ENCODE data around the gene TUBGCP3. TPM values are rescaled to one million over a fixed set of nuclear protein-coding genes. Genes with fewer than 3 reads are reported as not detected.

Gene TUBGCP3
- total and polyA plus RNA-seq, 10 donors: 9.1 to 69.8 (median 48.7) TPM

- H3K4me3 ChIP-seq: no peak overlapping the region
- no peaks in the 10 kb centered on the region for H3K9me3 ChIP-seq
- TF ChIP-seq POLR2AphosphoS5 (IDR thresholded peaks at IDR 0.05): no peak
- no peak for TF ChIP-seq CTCF (IDR thresholded peaks at IDR 0.05 in 8 of 11, conservative IDR thresholded peaks at IDR 0.05 in 3 of 11)
- no peak for TF ChIP-seq POLR2A (IDR thresholded peaks at IDR 0.05)
- H3K4me1 ChIP-seq: no peaks in the 10 kb centered on the region
- DNase-seq: peak; percentile 68
- H3K27ac ChIP-seq: no peak overlapping the region
- intact Hi-C loops (cut with DNase I; ENCODE audit: low total_unique reads): no loop called here
- WGBS, 5 donors: 86 to 94% (median 91%) methylated on average over 3 to 11 of the region's 11 CpGs
- peaks cover 0 to 28% (median 0%) of the 10 kb centered on the region in 7 donors for H3K27me3 ChIP-seq (replicated peaks in 1 of 7)
- no peaks in the 10 kb centered on the region for H3K36me3 ChIP-seq
Observed at GRCh38 chr13:112627161-112627560, 39.2 kb upstream of the TUBGCP3 start.

- TF ChIP-seq POLR2A (IDR thresholded peaks at IDR 0.05): no peak
- no peak for TF ChIP-seq POLR2AphosphoS5 (IDR thresholded peaks at IDR 0.05)
- TF ChIP-seq CTCF (IDR thresholded peaks at IDR 0.05 in 8 of 11, conservative IDR thresholded peaks at IDR 0.05 in 3 of 11): no peak
- WGBS, 5 donors: 86 to 92% (median 90%) methylated on average over 8 to 10 of the region's 10 CpGs
Observed at GRCh38 chr13:112626761-112627160, 38.8 kb upstream of the TUBGCP3 start.

GRCh38 chr13:112626124-112626523, 38.2 kb upstream of the TUBGCP3 start:
- Histone ChIP-seq H3K4me3 (no peak overlapping the region), H3K9me3 (no peaks in the 10 kb centered on the region), H3K4me1 (no peaks in the 10 kb centered on the region), H3K36me3 (no peaks in the 10 kb centered on the region), H3K27me3 (replicated peaks in 1 of 7) (peaks cover 0 to 31% (median 0%) of the 10 kb centered on the region in 7 donors), H3K27ac (no peak overlapping the region)
- no peak for TF ChIP-seq CTCF (IDR thresholded peaks at IDR 0.05 in 8 of 11, conservative IDR thresholded peaks at IDR 0.05 in 3 of 11)
- TF ChIP-seq POLR2AphosphoS5 (IDR thresholded peaks at IDR 0.05): no peak
- TF ChIP-seq POLR2A (IDR thresholded peaks at IDR 0.05): no peak
- DNase-seq: peak; percentile 50
- 47 to 58% (median 48%) methylated on average over 4 to 8 of the region's 8 CpGs for WGBS, 5 donors
- intact Hi-C loops (cut with DNase I; ENCODE audit: low total_unique reads): no loop called here

More at GRCh38 chr13:112626761-112627160, 38.8 kb upstream of the TUBGCP3 start:
- DNase-seq: peak; percentile 46
- peaks cover 0 to 31% (median 0%) of the 10 kb centered on the region in 7 donors for H3K27me3 ChIP-seq (replicated peaks in 1 of 7)
- H3K27ac ChIP-seq: no peak overlapping the region
- intact Hi-C loops (cut with DNase I; ENCODE audit: low total_unique reads): no loop called here
- no peak overlapping the region for H3K4me3 ChIP-seq
- H3K9me3 ChIP-seq: no peaks in the 10 kb centered on the region
- no peaks in the 10 kb centered on the region for H3K36me3 ChIP-seq
- no peaks in the 10 kb centered on the region for H3K4me1 ChIP-seq

- H3K9me3 ChIP-seq: no peaks in the 10 kb centered on the region
- peaks cover 0 to 36% (median 0%) of the 10 kb centered on the region in 7 donors for H3K27me3 ChIP-seq (replicated peaks in 1 of 7)
- no peaks in the 10 kb centered on the region for H3K36me3 ChIP-seq
- intact Hi-C loops (cut with DNase I; ENCODE audit: low total_unique reads): no loop called here
- H3K4me3 ChIP-seq: no peak overlapping the region
- no peak for TF ChIP-seq POLR2AphosphoS5 (IDR thresholded peaks at IDR 0.05)
- no peak for TF ChIP-seq CTCF (IDR thresholded peaks at IDR 0.05 in 8 of 11, conservative IDR thresholded peaks at IDR 0.05 in 3 of 11)
- no peak for TF ChIP-seq POLR2A (IDR thresholded peaks at IDR 0.05)
- H3K4me1 ChIP-seq: no peaks in the 10 kb centered on the region
- no peak overlapping the region for H3K27ac ChIP-seq
- 69 to 78% (median 71%) methylated on average over 5 to 8 of the region's 8 CpGs for WGBS, 5 donors
- peak; percentile 18 for DNase-seq
Observed at GRCh38 chr13:112625698-112626097, 37.7 kb upstream of the TUBGCP3 start.

Measured in spleen (tissue), 11 donors.